Panc1 (cell line): ENCODE results near the gene SH3BP5. TPM values are rescaled to one million over a fixed set of nuclear protein-coding genes. Genes with fewer than 3 reads are reported as not detected.

Source experiments
- ATAC-seq: fragments of 200-7000 bp; cut with Tn5 transposase; 2 replicates; pipeline ENCODE4 v1.9.1; 2020; ENCODE audit warnings: mild to moderate bottlenecking, moderate library complexity
- BruUV-seq: library from RNA; stranded (reverse); fragments of 400-500 nt; replicated peaks from 2 replicates; lab custom pipeline; 2021; lab: Mats Ljungman, UMichigan
- CTCF ChIA-PET: fragments of 300-600 bp; sonication (Branson Sonifier 250); formaldehyde crosslinking; loops from one replicate; lab custom pipeline; 2022; ENCODE audit warnings: antibody characterized with exemption; lab: Charles Lee
- POLR2A ChIA-PET: fragments of 300-600 bp; sonication (Branson Sonifier 250); formaldehyde crosslinking; loops from one replicate; lab custom pipeline; 2022; ENCODE audit warnings: antibody characterized with exemption; lab: Charles Lee
- DNase-seq: peaks from one replicate; pipeline ENCODE4 v3.0.0-alpha.2; 2010; ENCODE audit warnings: low read depth, low spot score
- H3K27ac ChIP-seq: 2 replicates; pipeline ENCODE4 v1.5.1; 2011; ENCODE audit warnings: mild to moderate bottlenecking, low read length, inconsistent platforms
- H3K27me3 ChIP-seq: fragments of 200-500 bp; sonication (Bioruptor generic); 2 replicates; pipeline ENCODE4 v1.6.0; 2014; ENCODE audit warnings: low read length, inconsistent platforms; ENCODE audit not compliant: control insufficient read depth, insufficient read depth
- H3K36me3 ChIP-seq: fragments of 200-500 bp; sonication (Bioruptor generic); 2 replicates; pipeline ENCODE4 v1.5.1; 2014; ENCODE audit warnings: inconsistent platforms, mild to moderate bottlenecking, low read length, moderate library complexity; ENCODE audit not compliant: control insufficient read depth, insufficient read depth
- H3K4me1 ChIP-seq: 2 replicates; pipeline ENCODE4 v1.5.1; 2011; ENCODE audit warnings: inconsistent platforms, mild to moderate bottlenecking, low read length, moderate library complexity; ENCODE audit not compliant: control insufficient read depth, insufficient read depth
- H3K4me3 ChIP-seq, 2 experiments: 2 replicates each; pipeline ENCODE4 v1.5.1; 2011 to 2012; ENCODE audit warnings: low read depth in 2 of 2, low read length in 2 of 2, mild to moderate bottlenecking in 2 of 2, inconsistent platforms in 1 of 2, moderate library complexity in 1 of 2
- H3K9me3 ChIP-seq: fragments of 200-500 bp; sonication (Bioruptor generic); 2 replicates; pipeline ENCODE4 v1.5.1; 2014; ENCODE audit warnings: low read depth, mild to moderate bottlenecking, inconsistent platforms, low read length, moderate library complexity; ENCODE audit not compliant: control insufficient read depth, insufficient read depth
- CTCF ChIP-seq: fragments of 450-650 bp; IDR thresholded peaks from 2 replicates; pipeline ENCODE4 v1.5.1; 2017; ENCODE audit warnings: mild to moderate bottlenecking
- POLR2AphosphoS5 ChIP-seq: IDR thresholded peaks from 2 replicates; pipeline ENCODE4 v1.6.1; 2012; ENCODE audit warnings: mild to moderate bottlenecking, low read depth, low read length, moderate library complexity
- SIN3A ChIP-seq: IDR thresholded peaks from 2 replicates; pipeline ENCODE4 v1.6.1; 2012; ENCODE audit warnings: low read depth, mild to moderate bottlenecking, low read length, moderate library complexity, borderline replicate concordance; ENCODE audit not compliant: insufficient read depth
- TCF7L2 ChIP-seq: IDR thresholded peaks from 2 replicates; pipeline ENCODE4 v1.6.1; 2011; ENCODE audit warnings: mild to moderate bottlenecking, low read depth, low read length, inconsistent platforms
- in situ Hi-C: cut with HindIII; loops from 2 replicates; pipeline ENCODE4 v1.10.0; 2016; ENCODE audit warnings: low sequenced_read_pairs, low pct_unique_long_range_greater_than_20kb
- intact Hi-C: fragments of 100-400 bp; cut with micrococcal nuclease; formaldehyde crosslinking; loops from one replicate; pipeline ENCODE4 v1.10.0; 2022; ENCODE audit not compliant: unreplicated experiment
- total RNA-seq: library from RNA; stranded (reverse); gene quantifications from one replicate; pipeline ENCODE4 v1.2.1, GENCODE V29; 2021; ENCODE audit not compliant: unreplicated experiment
- TF ChIP-seq, protein P1 (sequence below), 2 experiments: IDR thresholded peaks; 2 replicates each; pipeline ENCODE4 v1.6.1; 2011 to 2012; ENCODE audit warnings: low read depth in 2 of 2, control low read depth in 1 of 2, low read length in 1 of 2, mild to moderate bottlenecking in 1 of 2, moderate library complexity in 1 of 2; ENCODE audit not compliant: insufficient read depth in 1 of 2

Gene SH3BP5
- total RNA-seq, 1 experiment from 2014 or later = 12.0 TPM

GRCh38 chr3:15253023-15253697 lies 79.2 kb downstream of the SH3BP5 start:
- ChIA-PET CTCF (no interaction called here), POLR2A (no interaction called here)
- Histone ChIP-seq H3K27ac (no peak overlapping the region), H3K36me3 (peaks cover 20% of the 10 kb centered on the region), H3K27me3 (no peaks in the 10 kb centered on the region), H3K4me3 (no peak overlapping the region), H3K9me3 (no peaks in the 10 kb centered on the region), H3K4me1 (no peaks in the 10 kb centered on the region)
- ATAC-seq (no peak), DNase-seq (no peak)
- intact Hi-C loops = no loop called here
- no TSS peak for BruUV-seq
- no peak for TF ChIP-seq CTCF
- TF ChIP-seq SIN3A = no peak
- TF ChIP-seq, protein P1, sequence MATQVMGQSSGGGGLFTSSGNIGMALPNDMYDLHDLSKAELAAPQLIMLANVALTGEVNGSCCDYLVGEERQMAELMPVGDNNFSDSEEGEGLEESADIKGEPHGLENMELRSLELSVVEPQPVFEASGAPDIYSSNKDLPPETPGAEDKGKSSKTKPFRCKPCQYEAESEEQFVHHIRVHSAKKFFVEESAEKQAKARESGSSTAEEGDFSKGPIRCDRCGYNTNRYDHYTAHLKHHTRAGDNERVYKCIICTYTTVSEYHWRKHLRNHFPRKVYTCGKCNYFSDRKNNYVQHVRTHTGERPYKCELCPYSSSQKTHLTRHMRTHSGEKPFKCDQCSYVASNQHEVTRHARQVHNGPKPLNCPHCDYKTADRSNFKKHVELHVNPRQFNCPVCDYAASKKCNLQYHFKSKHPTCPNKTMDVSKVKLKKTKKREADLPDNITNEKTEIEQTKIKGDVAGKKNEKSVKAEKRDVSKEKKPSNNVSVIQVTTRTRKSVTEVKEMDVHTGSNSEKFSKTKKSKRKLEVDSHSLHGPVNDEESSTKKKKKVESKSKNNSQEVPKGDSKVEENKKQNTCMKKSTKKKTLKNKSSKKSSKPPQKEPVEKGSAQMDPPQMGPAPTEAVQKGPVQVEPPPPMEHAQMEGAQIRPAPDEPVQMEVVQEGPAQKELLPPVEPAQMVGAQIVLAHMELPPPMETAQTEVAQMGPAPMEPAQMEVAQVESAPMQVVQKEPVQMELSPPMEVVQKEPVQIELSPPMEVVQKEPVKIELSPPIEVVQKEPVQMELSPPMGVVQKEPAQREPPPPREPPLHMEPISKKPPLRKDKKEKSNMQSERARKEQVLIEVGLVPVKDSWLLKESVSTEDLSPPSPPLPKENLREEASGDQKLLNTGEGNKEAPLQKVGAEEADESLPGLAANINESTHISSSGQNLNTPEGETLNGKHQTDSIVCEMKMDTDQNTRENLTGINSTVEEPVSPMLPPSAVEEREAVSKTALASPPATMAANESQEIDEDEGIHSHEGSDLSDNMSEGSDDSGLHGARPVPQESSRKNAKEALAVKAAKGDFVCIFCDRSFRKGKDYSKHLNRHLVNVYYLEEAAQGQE (IDR thresholded peaks at IDR 0.05; ENCODE audit: insufficient read depth in 1 of 2, low read depth in 2 of 2, low read length in 1 of 2) = no peak
- TF ChIP-seq TCF7L2 = no peak
- no peak for TF ChIP-seq POLR2AphosphoS5
- in situ Hi-C loops = no loop called here

DNA sequence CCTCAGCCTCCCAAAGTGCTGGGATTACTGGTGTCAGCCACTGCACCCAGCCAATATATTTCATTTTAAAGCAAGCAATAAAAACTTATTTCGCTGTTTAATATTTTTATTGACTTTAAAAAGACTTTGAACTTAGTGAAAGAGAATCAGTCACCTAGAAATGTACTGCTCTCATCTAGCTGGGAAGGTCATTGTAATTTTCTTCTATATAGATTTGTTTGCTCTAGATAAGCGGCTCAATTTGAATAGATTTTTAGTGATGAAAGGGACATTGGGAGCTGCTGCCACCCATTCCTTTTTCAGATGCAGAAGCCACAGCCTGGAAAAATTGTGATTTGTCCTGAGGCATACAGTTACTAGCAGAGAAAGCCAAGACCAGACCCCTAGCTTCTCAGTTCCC lies 86.2 kb downstream of the SH3BP5 start:
- intact Hi-C loops = no loop called here
- ATAC-seq = no peak
- DNase-seq = no peak
- no TSS peak for BruUV-seq
- Histone ChIP-seq H3K4me1 (no peaks in the 10 kb centered on the region), H3K27me3 (no peaks in the 10 kb centered on the region), H3K36me3 (peaks cover 28% of the 10 kb centered on the region), H3K27ac (no peak overlapping the region), H3K4me3 (no peak overlapping the region), H3K9me3 (no peaks in the 10 kb centered on the region)
- POLR2A ChIA-PET = no interaction called here
- in situ Hi-C loops = no loop called here
- CTCF ChIA-PET = no interaction called here
- TF ChIP-seq CTCF (no peak), SIN3A (no peak)
